ENCODE data around the gene TP53. TPM values are rescaled to one million over a fixed set of nuclear protein-coding genes. Genes with fewer than 3 reads are reported as not detected.

TP53 gene
- total RNA-seq, 2 experiments from 2014 or later, result 123 to 129 TPM

- no peak overlapping the region for H3K27ac Mint-ChIP-seq
- POLR2A ChIA-PET, result no interaction called here
- DNase-seq, result no peak
- no peaks in the 10 kb centered on the region for H3K9me3 Mint-ChIP-seq
- intact Hi-C loops (cut with micrococcal nuclease), result no loop called here
- peaks cover 70% of the 10 kb centered on the region for H3K27me3 Mint-ChIP-seq
- peaks cover 22% of the 10 kb centered on the region for H3K4me1 Mint-ChIP-seq (ENCODE audit: low read depth)
- H3K36me3 Mint-ChIP-seq, result no peaks in the 10 kb centered on the region
- H3K4me3 Mint-ChIP-seq, result no peak overlapping the region
- CTCF ChIA-PET, result no interaction called here
These were observed 27.7 kb upstream of the TP53 start for GRCh38 chr17:7714721-7715594.

GRCh38 chr17:7713782-7714181 lies 26.5 kb upstream of the TP53 start:
- no peaks in the 10 kb centered on the region for H3K9me3 Mint-ChIP-seq
- CTCF ChIA-PET, result interaction anchor here (0.6 to 0.7 kb wide), 2 partner anchors 26 to 262 kb away, joined by 3 to 4 read pairs; partner anchors contain the start of gene TP53
- peaks cover 22% of the 10 kb centered on the region for H3K4me1 Mint-ChIP-seq (ENCODE audit: low read depth)
- H3K4me3 Mint-ChIP-seq, result no peak overlapping the region
- POLR2A ChIA-PET, result no interaction called here
- no peak overlapping the region for H3K27ac Mint-ChIP-seq
- no peak for DNase-seq
- peaks cover 70% of the 10 kb centered on the region for H3K27me3 Mint-ChIP-seq
- H3K36me3 Mint-ChIP-seq, result no peaks in the 10 kb centered on the region
- intact Hi-C loops (cut with micrococcal nuclease), result no loop called here

GRCh38 chr17:7712111-7712771 lies 25.0 kb upstream of the TP53 start:
- Mint-ChIP-seq H3K4me1 (ENCODE audit: low read depth) (peaks cover 16% of the 10 kb centered on the region), H3K27me3 (peaks cover 66% of the 10 kb centered on the region), H3K27ac (no peak overlapping the region), H3K36me3 (no peaks in the 10 kb centered on the region), H3K4me3 (no peak overlapping the region), H3K9me3 (no peaks in the 10 kb centered on the region)
- ChIA-PET CTCF (interaction anchor here (1.6 kb wide), 1 partner anchor 24 kb away, joined by 3 read pairs; the partner anchor contains the start of gene WRAP53), POLR2A (no interaction called here)
- intact Hi-C loops (cut with micrococcal nuclease), result no loop called here
- no peak for DNase-seq

- Mint-ChIP-seq H3K9me3 (no peaks in the 10 kb centered on the region), H3K27me3 (peaks cover 65% of the 10 kb centered on the region), H3K4me1 (ENCODE audit: low read depth) (peaks cover 8% of the 10 kb centered on the region), H3K27ac (no peak overlapping the region), H3K4me3 (no peak overlapping the region), H3K36me3 (no peaks in the 10 kb centered on the region)
- peak; percentile 20 for DNase-seq
- intact Hi-C loops (cut with micrococcal nuclease), result no loop called here
- ChIA-PET POLR2A (no interaction called here), CTCF (interaction anchor here (1.0 to 1.6 kb wide), 4 partner anchors 23 to 84 kb away, joined by 3 to 4 read pairs (median 3); partner anchors contain the start of genes SAT2 and WRAP53)
These were observed 23.9 kb upstream of the TP53 start for GRCh38 chr17:7711051-7711755.

GRCh38 chr17:7710301-7710700 lies 23.0 kb upstream of the TP53 start:
- H3K36me3 Mint-ChIP-seq, result no peaks in the 10 kb centered on the region
- DNase-seq, result no peak
- no peaks in the 10 kb centered on the region for H3K9me3 Mint-ChIP-seq
- H3K4me3 Mint-ChIP-seq, result no peak overlapping the region
- ChIA-PET CTCF (interaction anchor here (1.0 to 1.3 kb wide), 4 partner anchors 22 to 83 kb away, joined by 3 to 4 read pairs (median 3); partner anchors contain the start of genes SAT2 and WRAP53), POLR2A (no interaction called here)
- H3K27me3 Mint-ChIP-seq, result peaks cover 65% of the 10 kb centered on the region
- H3K4me1 Mint-ChIP-seq (ENCODE audit: low read depth), result peaks cover 12% of the 10 kb centered on the region
- no peak overlapping the region for H3K27ac Mint-ChIP-seq
- intact Hi-C loops (cut with micrococcal nuclease), result no loop called here

GRCh38 chr17:7709031-7709430 lies 21.7 kb upstream of the TP53 start:
- DNase-seq, result no peak
- intact Hi-C loops (cut with micrococcal nuclease), result no loop called here
- no peak overlapping the region for H3K27ac Mint-ChIP-seq
- H3K4me1 Mint-ChIP-seq (ENCODE audit: low read depth), result peaks cover 20% of the 10 kb centered on the region
- peaks cover 66% of the 10 kb centered on the region for H3K27me3 Mint-ChIP-seq
- POLR2A ChIA-PET, result no interaction called here
- H3K4me3 Mint-ChIP-seq, result no peak overlapping the region
- no peaks in the 10 kb centered on the region for H3K9me3 Mint-ChIP-seq
- no peaks in the 10 kb centered on the region for H3K36me3 Mint-ChIP-seq
- CTCF ChIA-PET, result interaction anchor here (1.1 kb wide), 1 partner anchor 21 kb away, joined by 3 read pairs; the partner anchor contains the start of gene WRAP53

- peaks cover 66% of the 10 kb centered on the region for H3K27me3 Mint-ChIP-seq
These were observed 20.8 kb upstream of the TP53 start for GRCh38 chr17:7707858-7708750.

GRCh38 chr17:7707446-7707845 lies 20.2 kb upstream of the TP53 start:
- H3K9me3 Mint-ChIP-seq, result no peaks in the 10 kb centered on the region
- no peak overlapping the region for H3K4me3 Mint-ChIP-seq
- H3K4me1 Mint-ChIP-seq (ENCODE audit: low read depth), result peaks cover 23% of the 10 kb centered on the region
- peaks cover 11% of the 10 kb centered on the region for H3K36me3 Mint-ChIP-seq
- intact Hi-C loops (cut with micrococcal nuclease), result no loop called here
- ChIA-PET POLR2A (no interaction called here), CTCF (interaction anchor here (1.0 kb wide), 1 partner anchor 411 kb away, joined by 3 read pairs; no protein-coding TSS in a partner anchor)
- no peak overlapping the region for H3K27ac Mint-ChIP-seq
- peaks cover 65% of the 10 kb centered on the region for H3K27me3 Mint-ChIP-seq
- DNase-seq, result no peak

More at GRCh38 chr17:7707858-7708750, 20.8 kb upstream of the TP53 start:
- intact Hi-C loops (cut with micrococcal nuclease), result no loop called here
- H3K4me1 Mint-ChIP-seq (ENCODE audit: low read depth), result peaks cover 23% of the 10 kb centered on the region
- no peak overlapping the region for H3K27ac Mint-ChIP-seq
- H3K4me3 Mint-ChIP-seq, result no peak overlapping the region
- DNase-seq, result no peak
- H3K36me3 Mint-ChIP-seq, result peaks cover 5% of the 10 kb centered on the region
- no peaks in the 10 kb centered on the region for H3K9me3 Mint-ChIP-seq
- CTCF ChIA-PET, result no interaction called here
- POLR2A ChIA-PET, result no interaction called here

GRCh38 chr17:7706631-7707354 lies 19.5 kb upstream of the TP53 start:
- no peaks in the 10 kb centered on the region for H3K9me3 Mint-ChIP-seq
- POLR2A ChIA-PET, result no interaction called here
- DNase-seq, result no peak
- CTCF ChIA-PET, result interaction anchor here (0.7 to 1.0 kb wide), 2 partner anchors 76 to 410 kb away, joined by 3 read pairs; no protein-coding TSS in a partner anchor
- H3K36me3 Mint-ChIP-seq, result peaks cover 15% of the 10 kb centered on the region
- no peak overlapping the region for H3K4me3 Mint-ChIP-seq
- no peak overlapping the region for H3K27ac Mint-ChIP-seq
- peaks cover 62% of the 10 kb centered on the region for H3K27me3 Mint-ChIP-seq
- intact Hi-C loops (cut with micrococcal nuclease), result no loop called here
- peaks cover 23% of the 10 kb centered on the region for H3K4me1 Mint-ChIP-seq (ENCODE audit: low read depth)

GRCh38 chr17:7705269-7706255 lies 18.3 kb upstream of the TP53 start:
- Mint-ChIP-seq H3K9me3 (no peaks in the 10 kb centered on the region), H3K4me3 (peak overlapping the region; percentile 10), H3K4me1 (ENCODE audit: low read depth) (peaks cover 20% of the 10 kb centered on the region), H3K27me3 (peaks cover 53% of the 10 kb centered on the region), H3K27ac (no peak overlapping the region), H3K36me3 (peaks cover 25% of the 10 kb centered on the region)
- DNase-seq, result no peak
- POLR2A ChIA-PET, result no interaction called here
- intact Hi-C loops (cut with micrococcal nuclease), result no loop called here
- CTCF ChIA-PET, result no interaction called here

Measured in activated CD4-positive, alpha-beta memory T cell treated with anti-CD3 and anti-CD28 coated beads for 36 hours (primary cell).